Stimulated activated naive CD8-positive, alpha-beta T cell treated with anti-CD3 and anti-CD28 coated beads, Interleukin-15, amount 100 ng/mL, for 72 hours (primary cell): ENCODE measurements around the gene ANKS1B.

Source experiments
- ATAC-seq: fragments of 150-1000 bp; cut with Tn5 transposase; 2 replicates; pipeline ENCODE4 v1.10.0; 2021; ENCODE audit warnings: mild to moderate bottlenecking, moderate library complexity
- DNase-seq, 2 donors: peaks; one replicate each; pipeline ENCODE4 v3.0.0; 2021 to 2022
- H3K27ac Mint-ChIP-seq, 2 donors: one replicate each; pipeline ENCODE4 v1.8.0; 2022; ENCODE audit warnings: mild to moderate bottlenecking in 2 of 2, mixed read lengths in 2 of 2, moderate library complexity in 2 of 2
- H3K27me3 Mint-ChIP-seq: one replicate; pipeline ENCODE4 v1.8.0; 2022; ENCODE audit warnings: mixed read lengths
- H3K4me1 Mint-ChIP-seq: one replicate; pipeline ENCODE4 v1.8.0; 2022; ENCODE audit warnings: mild to moderate bottlenecking, mixed read lengths
- H3K4me3 Mint-ChIP-seq, 2 donors: one replicate each; pipeline ENCODE4 v1.8.0; 2022; ENCODE audit warnings: mild to moderate bottlenecking in 2 of 2, mixed read lengths in 2 of 2, moderate library complexity in 1 of 2
- H3K9me3 Mint-ChIP-seq, 2 donors: one replicate each; pipeline ENCODE4 v1.8.0; 2022; ENCODE audit warnings: mixed read lengths in 2 of 2

The ANKS1B gene

GRCh38 chr12:99004799-99005466 lies 979.8 kb downstream of the ANKS1B start:
- Mint-ChIP-seq H3K4me3 (no peak overlapping the region), H3K27me3 (no peaks in the 10 kb centered on the region), H3K4me1 (no peaks in the 10 kb centered on the region), H3K27ac (no peak overlapping the region), H3K9me3 (no peaks in the 10 kb centered on the region)
- no peak for ATAC-seq
- DNase-seq = no peak

- Mint-ChIP-seq H3K4me1 (no peaks in the 10 kb centered on the region), H3K27ac (no peak overlapping the region), H3K9me3 (no peaks in the 10 kb centered on the region), H3K27me3 (no peaks in the 10 kb centered on the region), H3K4me3 (no peak overlapping the region)
- ATAC-seq (no peak), DNase-seq (no peak)
Measured at GRCh38 chr12:99002731-99003130, 982.0 kb downstream of the ANKS1B start.

DNA sequence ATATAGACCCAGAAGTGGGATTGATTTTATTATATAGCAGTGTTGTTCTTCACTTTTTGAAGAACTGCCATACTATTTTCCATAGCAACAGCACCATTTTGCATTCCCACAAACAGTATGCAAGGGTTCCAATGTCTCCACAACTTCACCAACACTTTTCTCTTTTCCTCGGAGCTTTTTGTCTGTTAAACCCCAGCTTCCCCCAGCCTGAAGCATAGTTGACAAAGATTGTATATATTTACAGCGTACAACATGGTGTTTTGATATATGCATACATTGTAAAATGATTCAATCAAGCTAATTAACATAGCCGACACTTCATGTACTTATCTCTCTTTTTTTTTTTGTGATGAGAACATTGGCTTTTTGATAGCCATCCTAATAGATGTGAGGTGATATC lies 982.6 kb downstream of the ANKS1B start:
- no peak for ATAC-seq
- H3K27ac Mint-ChIP-seq = no peak overlapping the region
- no peak for DNase-seq
- H3K4me3 Mint-ChIP-seq = no peak overlapping the region
- H3K9me3 Mint-ChIP-seq = no peaks in the 10 kb centered on the region
- H3K27me3 Mint-ChIP-seq = no peaks in the 10 kb centered on the region
- H3K4me1 Mint-ChIP-seq = no peaks in the 10 kb centered on the region

GRCh38 chr12:98999559-98999958 lies 985.2 kb downstream of the ANKS1B start:
- ATAC-seq = no peak
- Mint-ChIP-seq H3K27me3 (peaks cover 8% of the 10 kb centered on the region), H3K4me3 (no peak overlapping the region), H3K4me1 (no peaks in the 10 kb centered on the region), H3K27ac (no peak overlapping the region), H3K9me3 (no peaks in the 10 kb centered on the region)
- no peak for DNase-seq

DNA sequence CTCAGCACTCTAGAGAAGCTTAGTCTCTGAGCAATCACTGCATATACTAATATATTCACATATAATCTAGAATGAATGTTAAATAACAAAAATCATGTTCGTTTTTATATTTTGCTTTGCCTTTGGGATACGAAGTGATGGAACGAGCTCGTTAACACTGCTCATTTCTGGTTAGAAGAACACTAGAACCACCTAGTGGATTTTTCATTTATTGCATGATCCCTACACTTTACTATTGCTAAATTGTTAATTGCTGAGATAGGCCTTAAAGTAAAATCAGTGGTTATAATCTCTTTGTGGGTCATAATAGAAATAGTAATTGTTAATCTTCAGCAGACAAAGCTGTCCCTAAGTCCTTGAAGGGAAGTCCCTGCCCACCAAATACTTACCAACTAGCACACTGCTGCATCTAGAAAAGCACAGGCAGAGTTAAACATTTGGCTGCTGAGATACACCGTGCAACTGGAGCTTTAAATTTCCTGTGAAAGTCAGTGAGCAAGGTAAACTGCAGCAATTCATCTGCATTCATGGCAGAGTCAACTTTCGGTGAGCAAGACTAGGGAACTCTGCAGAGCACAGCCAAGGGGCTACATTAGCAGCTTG lies 985.9 kb downstream of the ANKS1B start:
- H3K4me1 Mint-ChIP-seq = no peaks in the 10 kb centered on the region
- no peaks in the 10 kb centered on the region for H3K9me3 Mint-ChIP-seq
- peak; percentile 64 for ATAC-seq
- H3K4me3 Mint-ChIP-seq = no peak overlapping the region
- H3K27me3 Mint-ChIP-seq = peaks cover 8% of the 10 kb centered on the region
- H3K27ac Mint-ChIP-seq = no peak overlapping the region
- DNase-seq = no peak

DNA sequence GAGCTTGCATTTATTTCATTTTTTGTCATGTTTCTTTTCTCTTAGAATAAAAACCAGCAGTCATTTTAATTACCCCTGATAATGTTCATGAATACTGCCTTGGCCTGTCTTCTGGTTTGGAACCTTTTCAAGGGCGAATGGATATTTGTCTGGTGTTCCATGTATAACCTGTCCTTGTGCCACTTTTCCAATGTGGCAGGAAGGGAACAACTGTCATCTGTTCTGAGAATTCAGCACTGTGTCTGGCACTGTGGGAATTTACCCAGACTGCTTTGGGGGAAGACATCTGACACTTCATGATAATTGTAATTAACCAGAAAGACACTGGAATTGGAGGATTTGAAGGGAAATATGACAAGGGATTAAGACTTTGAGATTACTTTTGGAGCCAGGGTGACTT lies 986.8 kb downstream of the ANKS1B start:
- no peak overlapping the region for H3K4me3 Mint-ChIP-seq

GRCh38 chr12:98990648-98991047 lies 994.1 kb downstream of the ANKS1B start:
- Mint-ChIP-seq H3K27ac (no peak overlapping the region), H3K4me1 (no peaks in the 10 kb centered on the region), H3K4me3 (no peak overlapping the region), H3K27me3 (peaks cover 12% of the 10 kb centered on the region), H3K9me3 (peaks cover 5 to 11% of the 10 kb centered on the region in 2 donors)
- DNase-seq = no peak
- ATAC-seq = no peak

More for the DNA sequence above, 986.8 kb downstream of the ANKS1B start:
- Mint-ChIP-seq H3K9me3 (no peaks in the 10 kb centered on the region), H3K27ac (no peak overlapping the region), H3K27me3 (peaks cover 8% of the 10 kb centered on the region), H3K4me1 (no peaks in the 10 kb centered on the region)
- DNase-seq (no peak), ATAC-seq (no peak)

GRCh38 chr12:98985156-98985555 lies 999.6 kb downstream of the ANKS1B start:
- DNase-seq = no peak
- no peaks in the 10 kb centered on the region for H3K27me3 Mint-ChIP-seq
- no peak for ATAC-seq
- H3K9me3 Mint-ChIP-seq = peaks cover 5 to 12% of the 10 kb centered on the region in 2 donors
- H3K27ac Mint-ChIP-seq = no peak overlapping the region
- no peaks in the 10 kb centered on the region for H3K4me1 Mint-ChIP-seq
- no peak overlapping the region for H3K4me3 Mint-ChIP-seq

DNA sequence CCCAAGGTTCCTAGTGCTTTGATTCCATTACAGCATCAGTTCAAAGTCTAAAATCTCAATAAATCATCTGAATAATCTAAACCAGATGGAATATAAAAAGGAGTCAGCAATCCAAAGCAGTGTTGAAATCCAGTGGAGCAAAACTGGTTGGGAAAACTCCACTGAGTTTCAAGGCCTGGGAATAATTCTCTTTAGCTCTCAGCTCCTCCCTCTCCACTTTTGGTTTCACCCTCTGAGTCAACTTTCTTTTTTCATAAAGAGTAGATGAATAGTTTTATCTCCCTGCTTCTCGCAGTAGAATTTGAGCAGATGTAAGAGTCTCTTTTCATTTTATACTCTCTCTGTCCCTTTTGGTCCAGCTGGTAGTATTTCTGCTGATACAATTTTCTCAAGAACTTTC lies 1001.1 kb downstream of the ANKS1B start:
- ATAC-seq (no peak), DNase-seq (no peak)
- H3K9me3 Mint-ChIP-seq = peaks cover 5 to 12% of the 10 kb centered on the region in 2 donors
- no peaks in the 10 kb centered on the region for H3K4me1 Mint-ChIP-seq
- H3K27ac Mint-ChIP-seq = no peak overlapping the region
- H3K27me3 Mint-ChIP-seq = no peaks in the 10 kb centered on the region
- H3K4me3 Mint-ChIP-seq = no peak overlapping the region

DNA sequence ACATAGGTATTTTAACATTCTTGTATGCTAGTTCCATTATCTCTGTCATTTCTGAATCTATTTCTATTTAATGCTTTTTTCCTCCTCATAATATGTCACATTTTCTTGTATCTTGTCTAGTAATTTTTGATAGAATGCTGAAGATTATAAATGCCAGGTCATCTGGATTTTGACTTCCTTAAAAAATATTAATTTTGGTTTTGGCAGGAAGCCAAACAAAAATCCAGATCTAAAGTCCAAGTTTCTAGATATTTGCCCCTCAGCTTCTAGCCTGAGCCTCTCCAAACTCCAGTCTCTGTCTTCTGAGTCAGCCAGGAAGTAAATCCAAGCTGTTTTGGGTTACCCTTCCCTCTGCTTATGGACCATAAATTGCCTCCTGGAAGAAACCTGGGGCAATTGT lies 1004.2 kb downstream of the ANKS1B start:
- Mint-ChIP-seq H3K27ac (no peak overlapping the region), H3K27me3 (no peaks in the 10 kb centered on the region), H3K4me3 (no peak overlapping the region), H3K4me1 (no peaks in the 10 kb centered on the region), H3K9me3 (peaks cover 0 to 8% of the 10 kb centered on the region in 2 donors)
- DNase-seq (no peak), ATAC-seq (no peak)

DNA sequence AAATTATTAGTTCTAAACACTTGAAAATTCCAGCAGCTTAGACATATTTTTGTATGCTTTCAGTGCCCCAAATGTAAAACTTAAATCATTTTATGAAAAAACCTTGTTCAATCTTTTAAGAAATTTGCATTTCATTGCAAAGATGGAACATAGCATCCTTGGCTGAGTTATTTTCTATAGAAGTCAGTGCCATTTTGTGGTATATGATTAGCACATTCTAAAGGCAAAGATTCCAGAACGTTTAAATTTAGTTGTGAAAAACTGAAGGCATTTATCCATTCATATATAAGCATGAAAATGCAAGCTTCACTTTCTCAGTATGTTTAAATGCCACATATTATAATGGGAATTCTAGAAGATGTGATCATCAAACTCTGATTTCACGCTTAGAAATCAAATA lies 1007.5 kb downstream of the ANKS1B start:
- no peak overlapping the region for H3K4me3 Mint-ChIP-seq
- DNase-seq (no peak), ATAC-seq (no peak)
- H3K27me3 Mint-ChIP-seq = no peaks in the 10 kb centered on the region
- peaks cover 0 to 11% of the 10 kb centered on the region in 2 donors for H3K9me3 Mint-ChIP-seq
- H3K27ac Mint-ChIP-seq = no peak overlapping the region
- H3K4me1 Mint-ChIP-seq = no peaks in the 10 kb centered on the region

DNA sequence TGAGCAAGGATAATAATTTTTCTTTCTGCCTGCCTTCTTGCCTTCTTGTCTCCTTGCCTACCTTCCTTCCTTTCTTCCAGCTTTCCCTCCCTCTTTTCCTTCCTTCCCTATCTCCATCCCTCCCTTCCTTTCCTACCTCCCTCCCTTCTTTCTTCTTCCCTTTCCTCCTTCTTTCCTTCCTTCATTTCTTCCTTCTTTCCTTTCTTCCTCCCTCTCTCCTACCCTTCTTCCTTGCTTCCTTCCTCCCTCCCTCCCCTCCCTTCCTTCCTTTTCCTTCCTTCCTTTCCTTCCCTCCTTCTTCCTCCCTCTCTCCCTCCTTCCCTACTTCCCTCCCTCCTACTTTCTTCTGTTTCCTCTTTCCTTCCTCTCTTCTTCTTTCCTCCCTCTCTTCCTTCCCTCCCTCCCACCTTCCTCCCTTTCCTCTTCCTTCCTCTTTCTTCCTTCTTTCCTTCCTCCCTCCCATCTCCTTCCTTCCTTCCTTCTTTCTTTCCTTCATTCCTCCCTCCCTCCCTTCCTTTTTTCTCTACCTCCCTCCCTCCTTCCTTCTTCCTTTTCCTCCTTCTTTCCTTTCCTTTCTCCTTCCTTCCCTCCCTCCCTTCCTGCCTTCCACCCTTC lies 1009.9 kb downstream of the ANKS1B start:
- Mint-ChIP-seq H3K9me3 (peaks cover 0 to 11% of the 10 kb centered on the region in 2 donors), H3K4me3 (no peak overlapping the region), H3K27ac (no peak overlapping the region), H3K27me3 (no peaks in the 10 kb centered on the region), H3K4me1 (no peaks in the 10 kb centered on the region)
- no peak for ATAC-seq
- DNase-seq = no peak

GRCh38 chr12:98973395-98973794 lies 1011.3 kb downstream of the ANKS1B start:
- Mint-ChIP-seq H3K4me1 (no peaks in the 10 kb centered on the region), H3K27ac (no peak overlapping the region), H3K27me3 (no peaks in the 10 kb centered on the region), H3K4me3 (no peak overlapping the region), H3K9me3 (peaks cover 0 to 11% of the 10 kb centered on the region in 2 donors)
- ATAC-seq (no peak), DNase-seq (no peak)

- H3K4me3 Mint-ChIP-seq = no peak overlapping the region
- H3K4me1 Mint-ChIP-seq = no peaks in the 10 kb centered on the region
- no peak for DNase-seq
- peaks cover 0 to 7% of the 10 kb centered on the region in 2 donors for H3K9me3 Mint-ChIP-seq
- no peak for ATAC-seq
- H3K27ac Mint-ChIP-seq = no peak overlapping the region
- H3K27me3 Mint-ChIP-seq = no peaks in the 10 kb centered on the region
Measured at GRCh38 chr12:98970950-98971349, 1013.8 kb downstream of the ANKS1B start.

DNA sequence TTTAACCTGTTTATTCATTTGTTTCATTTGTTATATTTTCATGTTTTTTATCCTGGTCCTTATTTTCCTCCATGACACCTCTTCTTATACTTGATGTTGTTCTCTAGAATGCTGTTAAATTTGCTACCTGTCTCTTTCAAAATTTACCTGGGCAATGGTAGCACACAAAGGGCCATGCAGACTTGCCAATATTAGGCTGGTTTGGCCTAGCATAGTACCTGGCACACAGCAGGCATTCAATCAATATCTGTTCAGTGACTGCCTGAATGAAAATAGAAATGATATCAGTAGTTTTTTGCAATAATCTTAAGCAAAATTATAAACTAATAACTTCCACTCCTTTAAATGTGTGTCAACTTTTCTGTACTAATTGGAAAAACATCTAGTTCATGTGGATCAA lies 1014.5 kb downstream of the ANKS1B start:
- Mint-ChIP-seq H3K4me1 (no peaks in the 10 kb centered on the region), H3K4me3 (no peak overlapping the region), H3K27ac (no peak overlapping the region), H3K9me3 (no peaks in the 10 kb centered on the region), H3K27me3 (no peaks in the 10 kb centered on the region)
- ATAC-seq (no peak), DNase-seq (no peak)

DNA sequence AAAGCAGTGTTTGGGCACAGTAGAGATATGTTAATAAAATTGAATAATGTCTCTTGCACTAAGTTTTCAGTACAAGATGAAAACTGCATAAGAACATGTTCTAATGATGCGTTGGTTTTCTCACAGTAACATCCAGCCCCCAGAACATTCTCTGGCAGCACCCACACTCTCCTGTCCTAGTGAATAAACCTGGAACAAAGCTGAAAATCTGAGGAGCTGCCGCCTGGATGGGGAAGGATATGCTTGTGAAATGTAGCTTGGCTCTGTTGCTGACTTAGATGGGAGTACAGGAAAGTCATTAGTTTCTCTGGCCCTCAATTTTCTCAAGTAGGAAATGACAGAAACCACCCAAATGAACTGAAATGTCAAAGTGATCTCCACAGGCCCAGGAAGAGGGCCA lies 1015.8 kb downstream of the ANKS1B start:
- Mint-ChIP-seq H3K4me3 (no peak overlapping the region), H3K4me1 (no peaks in the 10 kb centered on the region), H3K27me3 (no peaks in the 10 kb centered on the region), H3K27ac (no peak overlapping the region), H3K9me3 (peaks cover 0 to 5% of the 10 kb centered on the region in 2 donors)
- DNase-seq (no peak), ATAC-seq (no peak)
